Activated naive CD8-positive, alpha-beta T cell treated with anti-CD3 and anti-CD28 coated beads, Interleukin-2, amount 50 U/mL, for 24 hours (primary cell): ENCODE data around the gene SACM1L.
"Not testable (repeated sequence)": the region's sequence is repeated elsewhere in the genome, so short reads cannot be mapped to it uniquely, and the experiment has no call there.

Source experiments
- ATAC-seq: fragments of 150-1000 bp; cut with Tn5 transposase; one replicate; pipeline ENCODE4 v1.10.0; 2021
- DNase-seq: peaks from one replicate; pipeline ENCODE4 v3.0.0; 2021
- H3K27ac Mint-ChIP-seq: one replicate; pipeline ENCODE4 v1.8.0; 2021; ENCODE audit warnings: mild to moderate bottlenecking, mixed read lengths
- H3K27me3 Mint-ChIP-seq: one replicate; pipeline ENCODE4 v1.8.0; 2021; ENCODE audit warnings: mixed read lengths
- H3K36me3 Mint-ChIP-seq: one replicate; pipeline ENCODE4 v1.8.0; 2021; ENCODE audit warnings: low read depth, mixed read lengths
- H3K4me1 Mint-ChIP-seq: one replicate; pipeline ENCODE4 v1.8.0; 2021; ENCODE audit warnings: mixed read lengths
- H3K4me3 Mint-ChIP-seq: one replicate; pipeline ENCODE4 v1.8.0; 2021; ENCODE audit warnings: mild to moderate bottlenecking, moderate library complexity, mixed read lengths
- H3K9me3 Mint-ChIP-seq: one replicate; pipeline ENCODE4 v1.8.0; 2021; ENCODE audit warnings: mixed read lengths

SACM1L gene

GRCh38 chr3:45753095-45753494 is 63.9 kb downstream of the SACM1L start:
- Mint-ChIP-seq H3K4me1 (no peaks in the 10 kb centered on the region), H3K36me3 (no peaks in the 10 kb centered on the region), H3K27me3 (no peaks in the 10 kb centered on the region), H3K4me3 (no peak overlapping the region), H3K27ac (no peak overlapping the region), H3K9me3 (no peaks in the 10 kb centered on the region)
- DNase-seq (no peak), ATAC-seq (no peak)

GRCh38 chr3:45754461-45754860 is 65.3 kb downstream of the SACM1L start:
- no peaks in the 10 kb centered on the region for H3K27me3 Mint-ChIP-seq
- no peak overlapping the region for H3K27ac Mint-ChIP-seq
- no peak overlapping the region for H3K4me3 Mint-ChIP-seq
- no peak for DNase-seq
- H3K4me1 Mint-ChIP-seq = no peaks in the 10 kb centered on the region
- no peaks in the 10 kb centered on the region for H3K9me3 Mint-ChIP-seq
- no peaks in the 10 kb centered on the region for H3K36me3 Mint-ChIP-seq
- ATAC-seq = no peak

GRCh38 chr3:45756055-45756454 is 66.9 kb downstream of the SACM1L start:
- no peaks in the 10 kb centered on the region for H3K36me3 Mint-ChIP-seq
- no peak for DNase-seq

GRCh38 chr3:45757141-45757540 is 67.9 kb downstream of the SACM1L start:
- not testable (repeated sequence) for H3K4me3 Mint-ChIP-seq, DNase-seq, H3K36me3 Mint-ChIP-seq, H3K4me1 Mint-ChIP-seq, H3K9me3 Mint-ChIP-seq, ATAC-seq, H3K27me3 Mint-ChIP-seq, H3K27ac Mint-ChIP-seq

More at GRCh38 chr3:45756055-45756454, 66.9 kb downstream of the SACM1L start:
- Mint-ChIP-seq H3K27ac (no peak overlapping the region), H3K4me1 (no peaks in the 10 kb centered on the region), H3K27me3 (no peaks in the 10 kb centered on the region), H3K9me3 (no peaks in the 10 kb centered on the region), H3K4me3 (no peak overlapping the region)
- ATAC-seq = no peak

GRCh38 chr3:45758871-45759270 is 69.7 kb downstream of the SACM1L start:
- Mint-ChIP-seq H3K9me3 (no peaks in the 10 kb centered on the region), H3K36me3 (no peaks in the 10 kb centered on the region), H3K4me1 (no peaks in the 10 kb centered on the region), H3K27ac (no peak overlapping the region), H3K27me3 (no peaks in the 10 kb centered on the region), H3K4me3 (no peak overlapping the region)
- DNase-seq (no peak), ATAC-seq (no peak)

GRCh38 chr3:45759851-45760250 is 70.7 kb downstream of the SACM1L start:
- Mint-ChIP-seq H3K4me3 (no peak overlapping the region), H3K27me3 (no peaks in the 10 kb centered on the region), H3K4me1 (no peaks in the 10 kb centered on the region), H3K27ac (no peak overlapping the region), H3K36me3 (no peaks in the 10 kb centered on the region), H3K9me3 (no peaks in the 10 kb centered on the region)
- DNase-seq (no peak), ATAC-seq (no peak)

- no peaks in the 10 kb centered on the region for H3K9me3 Mint-ChIP-seq
- no peaks in the 10 kb centered on the region for H3K36me3 Mint-ChIP-seq
- ATAC-seq (peak; percentile 75), DNase-seq (peak; percentile 42)
- no peaks in the 10 kb centered on the region for H3K27me3 Mint-ChIP-seq
- no peaks in the 10 kb centered on the region for H3K4me1 Mint-ChIP-seq
- no peak overlapping the region for H3K4me3 Mint-ChIP-seq
- H3K27ac Mint-ChIP-seq = no peak overlapping the region
Measured at GRCh38 chr3:45760878-45761711, 71.9 kb downstream of the SACM1L start.

- no peak overlapping the region for H3K4me3 Mint-ChIP-seq
- no peak for ATAC-seq
- H3K4me1 Mint-ChIP-seq = no peaks in the 10 kb centered on the region
- no peaks in the 10 kb centered on the region for H3K9me3 Mint-ChIP-seq
- no peak overlapping the region for H3K27ac Mint-ChIP-seq
- H3K36me3 Mint-ChIP-seq = no peaks in the 10 kb centered on the region
- DNase-seq = no peak
- no peaks in the 10 kb centered on the region for H3K27me3 Mint-ChIP-seq
Measured at GRCh38 chr3:45761831-45762230, 72.6 kb downstream of the SACM1L start.

GRCh38 chr3:45762647-45763302 is 73.6 kb downstream of the SACM1L start:
- no peak for DNase-seq
- Mint-ChIP-seq H3K9me3 (peaks cover 8% of the 10 kb centered on the region), H3K27ac (no peak overlapping the region), H3K27me3 (peaks cover 6% of the 10 kb centered on the region), H3K4me1 (no peaks in the 10 kb centered on the region), H3K36me3 (no peaks in the 10 kb centered on the region), H3K4me3 (no peak overlapping the region)
- no peak for ATAC-seq

GRCh38 chr3:45763303-45763675 is 74.1 kb downstream of the SACM1L start:
- Mint-ChIP-seq H3K27me3 (peaks cover 7% of the 10 kb centered on the region), H3K4me1 (no peaks in the 10 kb centered on the region), H3K9me3 (peaks cover 8% of the 10 kb centered on the region), H3K36me3 (no peaks in the 10 kb centered on the region), H3K4me3 (no peak overlapping the region), H3K27ac (no peak overlapping the region)
- DNase-seq (no peak), ATAC-seq (no peak)

- peaks cover 25% of the 10 kb centered on the region for H3K27me3 Mint-ChIP-seq
- H3K4me1 Mint-ChIP-seq = no peaks in the 10 kb centered on the region
- no peak overlapping the region for H3K27ac Mint-ChIP-seq
- H3K4me3 Mint-ChIP-seq = no peak overlapping the region
- no peak for DNase-seq
- H3K36me3 Mint-ChIP-seq = no peaks in the 10 kb centered on the region
- H3K9me3 Mint-ChIP-seq = peaks cover 8% of the 10 kb centered on the region
- ATAC-seq = no peak
Measured at GRCh38 chr3:45765266-45765851, 76.2 kb downstream of the SACM1L start.

GRCh38 chr3:45765958-45766357 is 76.8 kb downstream of the SACM1L start:
- DNase-seq (no peak), ATAC-seq (no peak)
- Mint-ChIP-seq H3K4me1 (no peaks in the 10 kb centered on the region), H3K36me3 (no peaks in the 10 kb centered on the region), H3K9me3 (peaks cover 8% of the 10 kb centered on the region), H3K27ac (no peak overlapping the region), H3K27me3 (peaks cover 25% of the 10 kb centered on the region), H3K4me3 (no peak overlapping the region)

- H3K4me3 Mint-ChIP-seq = no peak overlapping the region
- peaks cover 34% of the 10 kb centered on the region for H3K27me3 Mint-ChIP-seq
Measured at GRCh38 chr3:45771166-45771775, 82.1 kb downstream of the SACM1L start.

GRCh38 chr3:45771831-45772230 is 82.6 kb downstream of the SACM1L start:
- peaks cover 8% of the 10 kb centered on the region for H3K9me3 Mint-ChIP-seq
- no peak overlapping the region for H3K27ac Mint-ChIP-seq
- no peak for ATAC-seq
- H3K4me3 Mint-ChIP-seq = no peak overlapping the region
- DNase-seq = no peak
- peaks cover 34% of the 10 kb centered on the region for H3K27me3 Mint-ChIP-seq
- H3K36me3 Mint-ChIP-seq = no peaks in the 10 kb centered on the region
- peaks cover 14% of the 10 kb centered on the region for H3K4me1 Mint-ChIP-seq

More at GRCh38 chr3:45771166-45771775, 82.1 kb downstream of the SACM1L start:
- DNase-seq (no peak), ATAC-seq (no peak)
- peaks cover 14% of the 10 kb centered on the region for H3K4me1 Mint-ChIP-seq
- H3K27ac Mint-ChIP-seq = no peak overlapping the region
- H3K36me3 Mint-ChIP-seq = no peaks in the 10 kb centered on the region
- H3K9me3 Mint-ChIP-seq = peaks cover 8% of the 10 kb centered on the region
